Keratinocyte (primary cell): ENCODE data around the gene KIFBP. TPM values are rescaled to one million over a fixed set of nuclear protein-coding genes. Genes with fewer than 3 reads are reported as not detected.
"Not testable (repeated sequence)": the region's sequence is repeated elsewhere in the genome, so short reads cannot be mapped to it uniquely, and the experiment has no call there.

Source experiments
- DNase-seq: peaks from one replicate; pipeline ENCODE4 v3.0.0-alpha.2; 2011; ENCODE audit warnings: low read depth, missing footprints, low spot score
- FAIRE-seq: peaks from 2 replicates; lab custom pipeline; 2011; peaks lifted over from hg19 to GRCh38; lab: Jason Lieb, UNC
- H2AFZ ChIP-seq: 2 replicates; pipeline ENCODE4 v1.6.0; 2012; ENCODE audit warnings: low read length, control low read depth, inconsistent platforms; ENCODE audit not compliant: control insufficient read depth
- H3K27ac ChIP-seq: 2 replicates; pipeline ENCODE4 v1.5.1; 2011; ENCODE audit warnings: low read length; ENCODE audit not compliant: control insufficient read depth, insufficient read depth
- H3K27me3 ChIP-seq: 3 replicates; pipeline ENCODE4 v1.6.0; 2011; ENCODE audit warnings: low read length; ENCODE audit not compliant: control insufficient read depth, insufficient read depth; ENCODE audit errors: extremely low read depth
- H3K36me3 ChIP-seq, 2 experiments: 2 replicates in 1 of 2; 3 replicates in 1 of 2; pipeline ENCODE4 v1.5.1; 2011; ENCODE audit warnings: low read length in 2 of 2, mild to moderate bottlenecking in 1 of 2; ENCODE audit not compliant: control insufficient read depth in 2 of 2, insufficient read depth in 2 of 2; ENCODE audit errors: extremely low read depth in 1 of 2
- H3K4me1 ChIP-seq: 3 replicates; pipeline ENCODE4 v1.5.1; 2011; ENCODE audit warnings: low read length; ENCODE audit not compliant: control insufficient read depth, insufficient read depth; ENCODE audit errors: extremely low read depth
- H3K4me2 ChIP-seq: 3 replicates; pipeline ENCODE4 v1.6.0; 2011; ENCODE audit warnings: low read depth, low read length; ENCODE audit not compliant: control insufficient read depth, insufficient read depth; ENCODE audit errors: extremely low read depth
- H3K4me3 ChIP-seq, 3 experiments: fragments of 200-600 bp in 1 of 3; sonication (generic) in 1 of 3; 2 replicates in 2 of 3; 3 replicates in 1 of 3; pipeline ENCODE4 v1.5.1; 2011 to 2016; ENCODE audit warnings: low read length in 3 of 3, mild to moderate bottlenecking in 3 of 3, control low read depth in 2 of 3, inconsistent platforms in 1 of 3, low read depth in 1 of 3, mixed read lengths in 1 of 3, mixed run types in 1 of 3, moderate library complexity in 1 of 3; ENCODE audit not compliant: control insufficient read depth in 2 of 3, insufficient read depth in 2 of 3; ENCODE audit errors: extremely low read depth in 1 of 3
- H3K79me2 ChIP-seq: 2 replicates; pipeline ENCODE4 v1.6.0; 2012; ENCODE audit warnings: low read length; ENCODE audit not compliant: control insufficient read depth, insufficient read depth
- H3K9ac ChIP-seq: 3 replicates; pipeline ENCODE4 v1.6.0; 2011; ENCODE audit warnings: low read length; ENCODE audit not compliant: control insufficient read depth, insufficient read depth; ENCODE audit errors: extremely low read depth
- H3K9me1 ChIP-seq: 3 replicates; pipeline ENCODE4 v1.6.0; 2011; ENCODE audit warnings: low read length; ENCODE audit not compliant: control insufficient read depth, insufficient read depth; ENCODE audit errors: extremely low read depth
- H3K9me3 ChIP-seq: 2 replicates; pipeline ENCODE4 v1.5.1; 2012; ENCODE audit warnings: low read depth, low read length; ENCODE audit not compliant: control insufficient read depth
- H4K20me1 ChIP-seq: 3 replicates; pipeline ENCODE4 v1.6.0; 2011; ENCODE audit warnings: low read length; ENCODE audit not compliant: control insufficient read depth, insufficient read depth; ENCODE audit errors: extremely low read depth
- EZH2 ChIP-seq: IDR thresholded peaks from one replicate; pipeline ENCODE4 v1.6.1; 2012; ENCODE audit warnings: inconsistent platforms, mild to moderate bottlenecking, low read length, moderate library complexity
- dilution Hi-C: fragments of 300-500 bp; cut with MboI; formaldehyde crosslinking; loops from one replicate; pipeline ENCODE4 v1.7.0; 2020; ENCODE audit warnings: low sequenced_read_pairs; ENCODE audit not compliant: extremely low pct_ligation_motif_present
- polyA plus RNA-seq, 5 experiments: library from polyadenylated mRNA; depleted of rRNA in 3 of 5; stranded (reverse) in 3 of 5; stranded (forward) in 1 of 5; unstranded in 1 of 5; fragments of >200 nt; gene quantifications; 1 replicate in 1 of 5; 2 replicates in 3 of 5; 3 replicates in 1 of 5; pipeline versions ENCODE4 v1.2.1 to v1.2.3, GENCODE V29; 2011 to 2012; ENCODE audit warnings: missing spikeins in 2 of 5, low read depth in 1 of 5, low replicate concordance in 1 of 5
- TF ChIP-seq, protein P1 (sequence below), 3 experiments: IDR thresholded peaks in 1 of 3; conservative IDR thresholded peaks in 1 of 3; optimal IDR thresholded peaks in 1 of 3; 2 replicates in 2 of 3; 3 replicates in 1 of 3; pipeline versions ENCODE3 to v1.5.1; 2011; ENCODE audit warnings: low read length in 3 of 3, mild to moderate bottlenecking in 3 of 3, moderate library complexity in 2 of 3, control low read depth in 1 of 3, inconsistent platforms in 1 of 3; ENCODE audit not compliant: insufficient read depth in 2 of 3; ENCODE audit errors: extremely low read depth in 1 of 3

Gene KIFBP
- polyA plus RNA-seq, 1 donor (not counting 4 experiments of a cell fraction or from before 2014, with no cell fraction given), result 48.9 TPM

DNA sequence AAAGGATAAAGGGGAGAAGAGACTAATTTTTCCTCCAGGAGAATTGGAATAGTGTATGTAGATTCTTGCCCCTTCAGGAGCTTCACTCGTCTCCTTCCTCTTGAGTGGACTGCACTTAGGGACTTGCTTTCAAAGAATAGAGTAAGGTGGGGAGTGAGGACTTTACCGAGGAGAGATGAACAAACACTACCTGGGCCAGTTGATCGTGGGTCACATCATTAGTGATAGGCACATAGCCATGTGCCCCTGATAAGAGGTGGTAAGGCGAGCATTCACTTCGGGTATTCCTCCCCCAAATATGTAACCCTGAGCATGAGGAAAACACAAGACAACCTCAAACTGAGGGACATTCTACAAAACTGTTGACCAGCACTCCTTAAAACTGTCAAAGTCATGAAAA lies 14.6 kb upstream of the KIFBP start:
- Histone ChIP-seq H3K9me3 (no peaks in the 10 kb centered on the region), H3K9ac (no peak overlapping the region), H3K4me2 (no peak overlapping the region), H3K27ac (no peak overlapping the region), H4K20me1 (peaks cover 16% of the 10 kb centered on the region), H3K36me3 (peaks cover 48 to 65% of the 10 kb centered on the region in 2 experiments), H3K4me1 (no peaks in the 10 kb centered on the region), H2AFZ (no peak overlapping the region), H3K27me3 (no peaks in the 10 kb centered on the region), H3K4me3 (no peak overlapping the region), H3K9me1 (no peaks in the 10 kb centered on the region), H3K79me2 (peaks cover 26% of the 10 kb centered on the region)
- no peak for FAIRE-seq
- TF ChIP-seq, protein P1, sequence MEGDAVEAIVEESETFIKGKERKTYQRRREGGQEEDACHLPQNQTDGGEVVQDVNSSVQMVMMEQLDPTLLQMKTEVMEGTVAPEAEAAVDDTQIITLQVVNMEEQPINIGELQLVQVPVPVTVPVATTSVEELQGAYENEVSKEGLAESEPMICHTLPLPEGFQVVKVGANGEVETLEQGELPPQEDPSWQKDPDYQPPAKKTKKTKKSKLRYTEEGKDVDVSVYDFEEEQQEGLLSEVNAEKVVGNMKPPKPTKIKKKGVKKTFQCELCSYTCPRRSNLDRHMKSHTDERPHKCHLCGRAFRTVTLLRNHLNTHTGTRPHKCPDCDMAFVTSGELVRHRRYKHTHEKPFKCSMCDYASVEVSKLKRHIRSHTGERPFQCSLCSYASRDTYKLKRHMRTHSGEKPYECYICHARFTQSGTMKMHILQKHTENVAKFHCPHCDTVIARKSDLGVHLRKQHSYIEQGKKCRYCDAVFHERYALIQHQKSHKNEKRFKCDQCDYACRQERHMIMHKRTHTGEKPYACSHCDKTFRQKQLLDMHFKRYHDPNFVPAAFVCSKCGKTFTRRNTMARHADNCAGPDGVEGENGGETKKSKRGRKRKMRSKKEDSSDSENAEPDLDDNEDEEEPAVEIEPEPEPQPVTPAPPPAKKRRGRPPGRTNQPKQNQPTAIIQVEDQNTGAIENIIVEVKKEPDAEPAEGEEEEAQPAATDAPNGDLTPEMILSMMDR (optimal IDR thresholded peaks at IDR 0.05 in 1 of 3, IDR thresholded peaks at IDR 0.05 in 1 of 3, conservative IDR thresholded peaks at IDR 0.05 in 1 of 3; ENCODE audit: extremely low read depth in 1 of 3, insufficient read depth in 2 of 3, low read length in 3 of 3), result no peak
- TF ChIP-seq EZH2, result no peak
- dilution Hi-C loops, result no loop called here
- no peak for DNase-seq

GRCh38 chr10:68975936-68976473 lies 12.6 kb upstream of the KIFBP start:
- Histone ChIP-seq H4K20me1 (peaks cover 16% of the 10 kb centered on the region), H3K36me3 (peaks cover 43 to 71% of the 10 kb centered on the region in 2 experiments), H3K79me2 (peaks cover 28% of the 10 kb centered on the region)
- H3K9me1 ChIP-seq, dilution Hi-C loops, DNase-seq, H3K27me3 ChIP-seq, H3K9me3 ChIP-seq, H3K9ac ChIP-seq, H2AFZ ChIP-seq, H3K4me2 ChIP-seq, H3K4me1 ChIP-seq, H3K4me3 ChIP-seq, FAIRE-seq, H3K27ac ChIP-seq: not testable (repeated sequence)

DNA sequence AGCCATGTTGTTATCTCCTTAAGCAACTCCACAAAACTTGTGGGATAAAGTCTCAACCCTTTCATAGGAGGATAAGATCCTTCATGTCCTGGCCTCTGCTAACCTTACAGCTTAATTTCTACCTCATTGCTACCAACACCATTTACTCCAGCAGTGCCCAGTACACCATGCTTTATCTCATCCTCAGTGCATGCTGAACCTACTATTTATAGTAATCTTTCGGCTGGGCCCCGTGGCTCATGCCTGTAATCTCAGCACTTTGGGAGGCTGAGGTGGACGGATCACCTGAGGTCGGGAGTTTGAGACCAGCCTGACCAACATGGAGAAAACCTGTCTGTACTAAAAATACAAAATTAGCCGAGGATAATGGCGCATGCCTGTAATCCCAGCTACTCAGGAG lies 8.9 kb upstream of the KIFBP start:
- H3K9me1 ChIP-seq, H3K27ac ChIP-seq, H3K4me1 ChIP-seq, H3K27me3 ChIP-seq, H4K20me1 ChIP-seq, H3K9me3 ChIP-seq, H3K4me2 ChIP-seq, FAIRE-seq, dilution Hi-C loops, H2AFZ ChIP-seq, H3K4me3 ChIP-seq, H3K9ac ChIP-seq, DNase-seq: not testable (repeated sequence)
- Histone ChIP-seq H3K79me2 (peaks cover 22% of the 10 kb centered on the region), H3K36me3 (peaks cover 33 to 56% of the 10 kb centered on the region in 2 experiments)
